ENCODE data around the gene HHATL.
"Not testable (repeated sequence)": the region's sequence is repeated elsewhere in the genome, so short reads cannot be mapped to it uniquely, and the experiment has no call there.

Gene HHATL

GRCh38 chr3:42733501-42734262 lies 31.1 kb upstream of the HHATL start:
- DNase-seq = no peak

- DNase-seq = no peak
Observed at GRCh38 chr3:42732829-42733459, 30.3 kb upstream of the HHATL start.

- DNase-seq = no peak
Observed at GRCh38 chr3:42732196-42732828, 29.7 kb upstream of the HHATL start.

- no peak for DNase-seq
Observed at GRCh38 chr3:42731476-42732195, 29.0 kb upstream of the HHATL start.

GRCh38 chr3:42730706-42731420 lies 28.3 kb upstream of the HHATL start:
- no peak for DNase-seq

GRCh38 chr3:42730294-42730693 lies 27.7 kb upstream of the HHATL start:
- DNase-seq = no peak

GRCh38 chr3:42729404-42730145 lies 27.0 kb upstream of the HHATL start:
- DNase-seq = no peak

- DNase-seq = no peak
Observed at GRCh38 chr3:42728668-42729364, 26.2 kb upstream of the HHATL start.

- DNase-seq = no peak
Observed at GRCh38 chr3:42728056-42728455, 25.5 kb upstream of the HHATL start.

- no peak for DNase-seq
Observed at GRCh38 chr3:42725454-42725853, 22.9 kb upstream of the HHATL start.

GRCh38 chr3:42723219-42723618 lies 20.6 kb upstream of the HHATL start:
- DNase-seq = no peak

- DNase-seq = not testable (repeated sequence)
Observed at GRCh38 chr3:42722442-42722841, 19.8 kb upstream of the HHATL start.

GRCh38 chr3:42721690-42722089 lies 19.1 kb upstream of the HHATL start:
- no peak for DNase-seq

GRCh38 chr3:42720126-42720525 lies 17.5 kb upstream of the HHATL start:
- DNase-seq = no peak

GRCh38 chr3:42719002-42719401 lies 16.4 kb upstream of the HHATL start:
- DNase-seq = no peak

- no peak for DNase-seq
Observed at GRCh38 chr3:42718338-42718737, 15.7 kb upstream of the HHATL start.

- no peak for DNase-seq
Observed at GRCh38 chr3:42717306-42717705, 14.7 kb upstream of the HHATL start.

GRCh38 chr3:42714171-42714852 lies 11.7 kb upstream of the HHATL start:
- no peak for DNase-seq

GRCh38 chr3:42713747-42714146 lies 11.1 kb upstream of the HHATL start:
- DNase-seq = no peak

- no peak for DNase-seq
Observed at GRCh38 chr3:42712688-42713372, 10.2 kb upstream of the HHATL start.

All from stimulated activated CD4-positive, alpha-beta T cell treated with anti-CD3 and anti-CD28 coated beads, Interleukin-2, amount 100 ng/mL, for 24 hours (primary cell).